HepG2 (cell line): Measurements from ENCODE around the gene KRTAP23-1. TPM values are rescaled to one million over a fixed set of nuclear protein-coding genes. Genes with fewer than 3 reads are reported as not detected.

Experiments used
- ATAC-seq: fragments of 200-7000 bp; cut with Tn5 transposase; 3 replicates; pipeline ENCODE4 v1.9.1; 2020; ENCODE audit warnings: mild to moderate bottlenecking, moderate library complexity
- BruUV-seq: library from RNA; stranded (reverse); fragments of 400-500 nt; replicated peaks from 2 replicates; lab custom pipeline; 2021; lab: Mats Ljungman, UMichigan
- CTCF ChIA-PET: fragments of 300-600 bp; formaldehyde crosslinking; extraction: SDS; loops from one replicate; lab custom pipeline; 2021; ENCODE audit warnings: low total read pairs, inconsistent platforms, low intra/inter-chr PET ratio; lab: Yijun Ruan, JAX
- POLR2A ChIA-PET: fragments of 350-600 bp; sonication (Branson Sonifier 250); formaldehyde crosslinking; loops from one replicate; lab custom pipeline; 2020; ENCODE audit warnings: antibody characterized with exemption, inconsistent platforms; lab: Yijun Ruan, JAX
- DNase-seq: peaks from one replicate; pipeline ENCODE4 v3.0.0-alpha.2; 2015; ENCODE audit warnings: low spot score
- FAIRE-seq: peaks from 3 replicates; lab custom pipeline; 2011; peaks lifted over from hg19 to GRCh38; lab: Jason Lieb, UNC
- H2AFZ ChIP-seq: one replicate; pipeline ENCODE4 v1.6.1; 2011; ENCODE audit warnings: low read length, inconsistent platforms
- H3K27ac ChIP-seq: fragments of 300-600 bp; 3 replicates; pipeline ENCODE4 v1.8.0; 2011; ENCODE audit warnings: mixed run types, mild to moderate bottlenecking, mixed read lengths, low read length, inconsistent platforms; ENCODE audit not compliant: insufficient read depth; ENCODE audit errors: extremely low read length
- H3K27me3 ChIP-seq, 2 experiments: fragments of 200-600 bp in 1 of 2; 2 replicates in 1 of 2; 3 replicates in 1 of 2; pipeline versions ENCODE4 v1.6.0 to v1.8.0; 2011; ENCODE audit warnings: low read length in 2 of 2, mild to moderate bottlenecking in 2 of 2, moderate library complexity in 2 of 2, inconsistent platforms in 1 of 2; ENCODE audit not compliant: insufficient read depth in 2 of 2, control insufficient read depth in 1 of 2
- H3K36me3 ChIP-seq, 2 experiments: fragments of 200-600 bp in 1 of 2; replicated peaks in 1 of 2; 2 replicates in 1 of 2; 3 replicates in 1 of 2; pipeline versions ENCODE4 v1.5.1 to v1.8.0; 2011; ENCODE audit warnings: low read length in 2 of 2, inconsistent platforms in 1 of 2; ENCODE audit not compliant: insufficient read depth in 2 of 2, control insufficient read depth in 1 of 2
- H3K4me1 ChIP-seq: 2 replicates; pipeline ENCODE4 v1.5.1; 2012; ENCODE audit warnings: low read length, inconsistent platforms; ENCODE audit not compliant: insufficient read depth
- H3K4me2 ChIP-seq: 2 replicates; pipeline ENCODE4 v1.6.0; 2011; ENCODE audit warnings: low read depth, low read length, inconsistent platforms
- H3K4me3 ChIP-seq, 3 experiments: fragments of 200-600 bp in 1 of 3; sonication (generic), shearing (Covaris generic) in 1 of 3; replicated peaks in 1 of 3; 2 replicates each; pipeline ENCODE4 v1.5.1; 2011 to 2016; ENCODE audit warnings: low read length in 3 of 3, inconsistent platforms in 2 of 3, low read depth in 2 of 3, mild to moderate bottlenecking in 2 of 3, control low read depth in 1 of 3, mixed read lengths in 1 of 3; ENCODE audit not compliant: insufficient read depth in 1 of 3
- H3K79me2 ChIP-seq: one replicate; pipeline ENCODE4 v1.6.1; 2011; ENCODE audit warnings: low read length, inconsistent platforms; ENCODE audit not compliant: insufficient read depth
- H3K9ac ChIP-seq: 2 replicates; pipeline ENCODE4 v1.6.0; 2011; ENCODE audit warnings: mild to moderate bottlenecking, low read depth, low read length, inconsistent platforms; ENCODE audit not compliant: insufficient read depth
- H3K9me3 ChIP-seq: 2 replicates; pipeline ENCODE4 v1.5.1; 2012; ENCODE audit warnings: mild to moderate bottlenecking, low read length
- H4K20me1 ChIP-seq: 2 replicates; pipeline ENCODE4 v1.6.0; 2011; ENCODE audit warnings: inconsistent platforms, mild to moderate bottlenecking, low read length, moderate library complexity; ENCODE audit not compliant: insufficient read depth
- HNRNPL ChIP-seq: fragments of 200-400 bp; formaldehyde crosslinking; IDR thresholded peaks from 2 replicates; pipeline ENCODE4 v1.6.1; 2017; ENCODE audit warnings: mild to moderate bottlenecking, low read depth, low read length
- REXO4 ChIP-seq: sonication (generic); formaldehyde crosslinking; IDR thresholded peaks from 2 replicates; pipeline ENCODE4 v1.8.0; 2022; ENCODE audit warnings: missing genetic modification reagents, mild to moderate bottlenecking, borderline replicate concordance
- SALL2 ChIP-seq: sonication (generic); formaldehyde crosslinking; IDR thresholded peaks from 2 replicates; pipeline ENCODE4 v1.8.1; 2023; ENCODE audit warnings: mild to moderate bottlenecking, missing genetic modification reagents, inconsistent platforms
- SMC3 ChIP-seq: IDR thresholded peaks from 2 replicates; pipeline ENCODE4 v1.6.1; 2011; ENCODE audit warnings: low read length, improper control_type of control experiment
- STAG1 ChIP-seq: sonication (generic); formaldehyde crosslinking; IDR thresholded peaks from 2 replicates; pipeline ENCODE4 v1.4.0; 2020; ENCODE audit warnings: missing genetic modification reagents
- TOPORS ChIP-seq: sonication (generic); formaldehyde crosslinking; IDR thresholded peaks from 2 replicates; pipeline ENCODE4 v1.8.0; 2023; ENCODE audit warnings: mild to moderate bottlenecking, missing genetic modification reagents
- ZFP90 ChIP-seq: sonication (generic); formaldehyde crosslinking; IDR thresholded peaks from 2 replicates; pipeline ENCODE4 v1.8.0; 2022; ENCODE audit warnings: missing genetic modification reagents, mild to moderate bottlenecking, inconsistent platforms, borderline replicate concordance
- ZKSCAN8 ChIP-seq: IDR thresholded peaks from 2 replicates; pipeline ENCODE4 v1.6.1; 2016; ENCODE audit warnings: borderline replicate concordance, missing genetic modification reagents, missing compliant biosample characterization
- ZNF317 ChIP-seq: sonication (generic); formaldehyde crosslinking; IDR thresholded peaks from 2 replicates; pipeline ENCODE4 v1.5.0; 2020; ENCODE audit warnings: mild to moderate bottlenecking, missing genetic modification reagents
- ZNF501 ChIP-seq: sonication (generic); formaldehyde crosslinking; IDR thresholded peaks from 2 replicates; pipeline ENCODE4 v1.5.1; 2020; ENCODE audit warnings: mild to moderate bottlenecking, moderate library complexity, missing genetic modification reagents
- ZNF510 ChIP-seq: sonication (generic); formaldehyde crosslinking; IDR thresholded peaks from 2 replicates; pipeline ENCODE4 v1.4.0; 2020; ENCODE audit warnings: low read depth, mild to moderate bottlenecking, missing genetic modification reagents
- ZNF552 ChIP-seq: sonication (generic); formaldehyde crosslinking; IDR thresholded peaks from 2 replicates; pipeline ENCODE4 v1.9.0; 2022; ENCODE audit warnings: missing genetic modification reagents, mild to moderate bottlenecking, borderline replicate concordance
- WGBS: methylation state at CpG from one replicate; pipeline ENCODE4 v1.1.6; 2017; ENCODE audit warnings: low lambda C conversion rate; 5-methylcytosine and 5-hydroxymethylcytosine counted together
- in situ Hi-C: cut with HindIII; loops from 2 replicates; pipeline ENCODE4 v1.10.0; 2017; ENCODE audit warnings: low pct_unique_long_range_greater_than_20kb; ENCODE audit not compliant: extremely low pct_ligation_motif_present
- intact Hi-C: fragments of 100-400 bp; cut with micrococcal nuclease; formaldehyde crosslinking; loops from one replicate; pipeline ENCODE4 v1.10.0; 2022; ENCODE audit not compliant: unreplicated experiment
- polyA plus RNA-seq, 8 experiments: library from polyadenylated mRNA; depleted of rRNA in 3 of 8; stranded (reverse) in 7 of 8; unstranded in 1 of 8; fragments of >200 nt; fragmentation: Illumina TruSeq in 4 of 8; extraction: Trizol in 4 of 8; gene quantifications; 2 replicates each; pipeline versions ENCODE4 v1.2.1 to v1.2.3, GENCODE V29; 2011 to 2016; ENCODE audit warnings: low read depth in 4 of 8, missing spikeins in 1 of 8, mixed read lengths in 1 of 8; ENCODE audit not compliant: insufficient read depth in 1 of 8
- total RNA-seq, 5 experiments: library from RNA; depleted of rRNA; stranded (reverse); fragments of >200 nt; fragmentation: Illumina TruSeq; extraction: Trizol; gene quantifications; 2 replicates each; pipeline ENCODE4 v1.2.3, GENCODE V29; 2016; ENCODE audit warnings: low read depth in 1 of 5
- TF ChIP-seq, protein P1 (sequence below): sonication (generic); formaldehyde crosslinking; IDR thresholded peaks from 2 replicates; pipeline ENCODE4 v1.9.0; 2021; ENCODE audit warnings: missing genetic modification reagents, borderline replicate concordance
- TF ChIP-seq, protein P2 (sequence below): sonication (generic); formaldehyde crosslinking; IDR thresholded peaks from 2 replicates; pipeline ENCODE4 v1.5.0; 2020; ENCODE audit warnings: mild to moderate bottlenecking, missing genetic modification reagents, moderate library complexity
- TF ChIP-seq, protein P3 (sequence below): sonication (generic); formaldehyde crosslinking; IDR thresholded peaks from 2 replicates; pipeline ENCODE4 v1.8.0; 2022; ENCODE audit warnings: missing genetic modification reagents, low read depth, mild to moderate bottlenecking, borderline replicate concordance

Gene KRTAP23-1
- total and polyA plus RNA-seq, 2 of the 13 experiments (the other 11 are each of a cell fraction or from before 2014, with no cell fraction given) = not detected

DNA sequence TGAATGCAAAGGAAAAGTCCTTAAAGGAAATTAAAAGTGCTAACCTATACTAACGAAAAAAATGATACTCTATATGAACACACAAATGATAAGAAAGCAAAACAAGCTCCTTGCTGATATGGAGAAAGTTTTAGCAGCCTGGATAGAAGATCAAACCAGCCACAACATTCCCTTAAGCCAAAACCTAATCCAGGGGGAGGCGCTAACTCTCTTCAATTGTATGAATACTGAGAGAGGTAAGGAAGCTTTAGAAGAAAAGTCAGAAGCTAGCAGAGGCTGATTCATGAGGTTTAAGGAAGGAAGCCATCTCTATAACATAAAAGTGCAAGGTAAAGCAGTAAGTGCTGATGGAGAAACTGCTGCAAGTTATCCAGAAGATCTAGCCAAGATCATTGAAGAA lies 3.4 kb downstream of the KRTAP23-1 start:
- H3K27ac ChIP-seq = no peak overlapping the region
- in situ Hi-C loops = loop anchor here (25.0 kb wide), 1 partner anchor 742 kb away; no protein-coding TSS in a partner anchor
- POLR2A ChIA-PET = no interaction called here
- TF ChIP-seq HNRNPL (no peak), REXO4 (CRISPR knock-in tag) (no peak), ZNF510 (no peak), ZNF317 (no peak), SALL2 (CRISPR knock-in tag) (no peak), TOPORS (CRISPR knock-in tag) (no peak), ZKSCAN8 (CRISPR knock-in tag) (no peak)
- no peak for FAIRE-seq
- DNase-seq = no peak
- H3K4me2 ChIP-seq = no peak overlapping the region
- CTCF ChIA-PET = no interaction called here
- no peaks in the 10 kb centered on the region for H3K79me2 ChIP-seq
- intact Hi-C loops = no loop called here
- ATAC-seq = no peak
- no peaks in the 10 kb centered on the region for H3K36me3 ChIP-seq
- no TSS peak for BruUV-seq
- no peak overlapping the region for H3K9ac ChIP-seq
- H3K9me3 ChIP-seq = peaks cover 71% of the 10 kb centered on the region
- H3K27me3 ChIP-seq = no peaks in the 10 kb centered on the region
- H3K4me3 ChIP-seq = no peak overlapping the region
- no peak overlapping the region for H2AFZ ChIP-seq
- 11% methylated on average over 2 of the region's 2 CpGs for WGBS
- H3K4me1 ChIP-seq = no peaks in the 10 kb centered on the region
- no peaks in the 10 kb centered on the region for H4K20me1 ChIP-seq

DNA sequence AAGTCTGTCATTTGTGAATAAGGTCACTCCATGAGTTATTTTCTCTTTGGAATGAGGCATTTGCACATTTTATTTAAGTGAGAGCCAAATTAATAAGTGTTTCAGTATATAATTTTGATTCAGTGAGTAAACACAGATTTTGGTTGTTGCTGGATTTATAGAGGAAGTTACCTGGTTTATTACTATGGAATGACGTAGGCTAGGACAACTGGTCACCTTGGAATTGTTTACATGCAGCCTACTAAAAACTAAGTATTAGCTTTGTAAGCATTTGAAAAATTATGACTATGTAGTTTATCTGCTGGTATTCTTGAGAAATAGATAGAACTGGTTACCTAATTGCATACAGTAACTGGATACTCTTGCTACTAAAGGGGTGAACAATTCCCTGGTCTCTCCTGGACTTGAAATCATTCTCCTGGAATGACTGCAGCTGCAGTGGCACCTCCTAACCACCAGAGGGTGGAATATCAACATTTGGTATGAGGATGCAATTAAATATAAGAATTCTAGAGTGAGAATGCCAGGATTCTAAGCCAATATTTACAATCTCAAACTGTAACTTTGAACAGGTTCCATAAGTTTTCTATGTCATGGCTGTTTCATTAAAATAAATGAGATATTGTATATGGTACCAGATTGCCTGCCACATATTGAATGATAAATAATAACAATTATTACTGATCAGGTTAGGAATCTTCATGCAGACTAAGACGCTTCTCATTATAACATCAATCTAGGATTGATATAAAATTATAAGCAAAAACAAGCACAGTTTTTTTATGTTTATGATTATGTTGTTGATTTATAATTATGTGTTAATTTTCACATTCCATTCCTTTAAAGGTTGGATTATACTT lies 7.5 kb downstream of the KRTAP23-1 start:
- in situ Hi-C loops = loop anchor here (25.0 kb wide), 1 partner anchor 746 kb away; no protein-coding TSS in a partner anchor
- Histone ChIP-seq H3K36me3 (no peaks in the 10 kb centered on the region), H3K9me3 (peaks cover 69% of the 10 kb centered on the region), H3K27ac (no peak overlapping the region), H4K20me1 (no peaks in the 10 kb centered on the region), H3K4me3 (no peak overlapping the region), H3K79me2 (no peaks in the 10 kb centered on the region), H3K4me2 (no peak overlapping the region), H2AFZ (no peak overlapping the region), H3K4me1 (no peaks in the 10 kb centered on the region), H3K27me3 (no peaks in the 10 kb centered on the region), H3K9ac (no peak overlapping the region)
- no peak for FAIRE-seq
- ChIA-PET POLR2A (no interaction called here), CTCF (interaction anchor here (0.9 kb wide), 1 partner anchor 745 kb away, joined by 5 read pairs; no protein-coding TSS in a partner anchor)
- no peak for ATAC-seq
- TF ChIP-seq ZFP90 (CRISPR knock-in tag) = no peak
- TF ChIP-seq, protein P1, sequence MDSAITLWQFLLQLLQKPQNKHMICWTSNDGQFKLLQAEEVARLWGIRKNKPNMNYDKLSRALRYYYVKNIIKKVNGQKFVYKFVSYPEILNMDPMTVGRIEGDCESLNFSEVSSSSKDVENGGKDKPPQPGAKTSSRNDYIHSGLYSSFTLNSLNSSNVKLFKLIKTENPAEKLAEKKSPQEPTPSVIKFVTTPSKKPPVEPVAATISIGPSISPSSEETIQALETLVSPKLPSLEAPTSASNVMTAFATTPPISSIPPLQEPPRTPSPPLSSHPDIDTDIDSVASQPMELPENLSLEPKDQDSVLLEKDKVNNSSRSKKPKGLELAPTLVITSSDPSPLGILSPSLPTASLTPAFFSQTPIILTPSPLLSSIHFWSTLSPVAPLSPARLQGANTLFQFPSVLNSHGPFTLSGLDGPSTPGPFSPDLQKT = no peak
- TF ChIP-seq, protein P2, sequence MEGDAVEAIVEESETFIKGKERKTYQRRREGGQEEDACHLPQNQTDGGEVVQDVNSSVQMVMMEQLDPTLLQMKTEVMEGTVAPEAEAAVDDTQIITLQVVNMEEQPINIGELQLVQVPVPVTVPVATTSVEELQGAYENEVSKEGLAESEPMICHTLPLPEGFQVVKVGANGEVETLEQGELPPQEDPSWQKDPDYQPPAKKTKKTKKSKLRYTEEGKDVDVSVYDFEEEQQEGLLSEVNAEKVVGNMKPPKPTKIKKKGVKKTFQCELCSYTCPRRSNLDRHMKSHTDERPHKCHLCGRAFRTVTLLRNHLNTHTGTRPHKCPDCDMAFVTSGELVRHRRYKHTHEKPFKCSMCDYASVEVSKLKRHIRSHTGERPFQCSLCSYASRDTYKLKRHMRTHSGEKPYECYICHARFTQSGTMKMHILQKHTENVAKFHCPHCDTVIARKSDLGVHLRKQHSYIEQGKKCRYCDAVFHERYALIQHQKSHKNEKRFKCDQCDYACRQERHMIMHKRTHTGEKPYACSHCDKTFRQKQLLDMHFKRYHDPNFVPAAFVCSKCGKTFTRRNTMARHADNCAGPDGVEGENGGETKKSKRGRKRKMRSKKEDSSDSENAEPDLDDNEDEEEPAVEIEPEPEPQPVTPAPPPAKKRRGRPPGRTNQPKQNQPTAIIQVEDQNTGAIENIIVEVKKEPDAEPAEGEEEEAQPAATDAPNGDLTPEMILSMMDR = peak; percentile 45
- TF ChIP-seq ZNF501 (CRISPR knock-in tag) = no peak
- TF ChIP-seq ZNF552 (CRISPR knock-in tag) = no peak
- TF ChIP-seq STAG1 (CRISPR knock-in tag) = peak; percentile 25; the same call in 1 of the 2 replicates
- TF ChIP-seq SMC3 = peak; percentile 24; the same call in 1 of the 2 replicates
- TF ChIP-seq, protein P3, sequence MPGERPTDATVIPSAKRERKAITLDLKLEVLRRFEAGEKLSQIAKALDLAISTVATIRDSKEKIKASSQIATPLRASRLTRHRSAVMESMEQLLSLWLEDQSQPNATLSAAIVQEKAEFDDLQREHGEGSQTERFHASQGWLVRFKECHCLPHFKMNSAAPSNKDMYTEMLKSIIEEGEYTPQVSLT (CRISPR knock-in tag) = no peak
- DNase-seq = peak; percentile 3
- BruUV-seq = no TSS peak
- intact Hi-C loops = no loop called here
- 68% methylated on average over 2 of the region's 2 CpGs for WGBS
